HG02870 (cell line): ENCODE data around the gene ASB15.
A peak's percentile ranks its signal among the peaks of the same experiment; 100 is the strongest.

Experiments
- ATAC-seq: cut with Tn5 transposase; IDR thresholded peaks from one replicate; pipeline ENCODE4 v1.9.1; 2021; ENCODE audit warnings: mild to moderate bottlenecking, moderate library complexity; ENCODE audit not compliant: unreplicated experiment

ASB15 gene

GRCh38 chr7:123661765-123662164 lies 60.1 kb downstream of the ASB15 start:
- ATAC-seq, result no peak

DNA sequence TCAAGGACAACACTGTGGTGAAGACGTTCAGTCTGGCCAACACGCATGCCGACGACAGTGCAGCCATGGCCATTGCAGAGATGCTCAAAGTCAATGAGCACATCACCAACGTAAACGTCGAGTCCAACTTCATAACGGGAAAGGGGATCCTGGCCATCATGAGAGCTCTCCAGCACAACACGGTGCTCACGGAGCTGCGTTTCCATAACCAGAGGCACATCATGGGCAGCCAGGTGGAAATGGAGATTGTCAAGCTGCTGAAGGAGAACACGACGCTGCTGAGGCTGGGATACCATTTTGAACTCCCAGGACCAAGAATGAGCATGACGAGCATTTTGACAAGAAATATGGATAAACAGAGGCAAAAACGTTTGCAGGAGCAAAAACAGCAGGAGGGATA lies 60.7 kb downstream of the ASB15 start:
- ATAC-seq, result no peak

DNA sequence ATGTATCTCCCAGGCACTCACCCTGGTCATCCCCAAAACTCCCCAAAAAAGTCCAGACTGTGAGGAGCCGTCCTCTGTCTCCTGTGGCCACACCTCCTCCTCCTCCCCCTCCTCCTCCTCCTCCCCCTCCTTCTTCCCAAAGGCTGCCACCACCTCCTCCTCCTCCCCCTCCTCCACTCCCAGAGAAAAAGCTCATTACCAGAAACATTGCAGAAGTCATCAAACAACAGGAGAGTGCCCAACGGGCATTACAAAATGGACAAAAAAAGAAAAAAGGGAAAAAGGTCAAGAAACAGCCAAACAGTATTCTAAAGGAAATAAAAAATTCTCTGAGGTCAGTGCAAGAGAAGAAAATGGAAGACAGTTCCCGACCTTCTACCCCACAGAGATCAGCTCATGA lies 61.1 kb downstream of the ASB15 start:
- no peak for ATAC-seq

DNA sequence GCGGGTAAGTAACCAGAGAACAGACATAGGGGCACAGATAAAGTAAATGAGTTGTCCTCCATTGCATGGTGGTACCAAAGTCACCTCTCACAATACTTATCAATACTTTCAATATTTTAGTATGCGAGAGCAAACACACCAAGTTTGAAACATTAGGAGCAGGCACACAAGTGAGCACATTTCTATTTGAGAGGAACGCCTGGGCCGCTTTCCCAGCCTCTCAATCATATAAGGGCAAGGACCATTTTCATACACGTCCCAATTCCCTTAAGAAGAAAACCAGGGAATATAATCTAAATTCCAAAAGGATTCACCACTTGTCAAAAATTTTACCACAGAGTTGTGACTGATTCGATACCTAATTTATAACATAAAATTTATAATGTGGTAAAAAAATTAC lies 61.6 kb downstream of the ASB15 start:
- no peak for ATAC-seq

DNA sequence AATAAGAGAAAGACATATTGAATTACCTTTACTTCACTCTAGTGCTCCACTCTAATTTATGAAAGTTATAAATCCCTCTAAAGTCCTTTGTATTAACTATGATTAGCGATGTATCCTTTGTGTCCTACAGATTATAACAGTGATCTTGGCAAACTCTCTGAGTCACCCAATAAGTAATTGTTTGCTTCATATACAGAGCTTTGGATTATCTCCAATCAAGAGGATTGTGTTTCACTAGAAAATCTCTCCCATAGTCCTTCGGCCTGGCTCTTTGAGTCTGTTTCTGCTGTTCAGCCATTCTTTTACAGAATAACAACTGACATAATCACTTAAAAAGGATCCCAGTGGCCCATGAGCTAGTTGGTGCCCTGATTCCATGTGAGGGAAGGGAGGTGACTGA lies 63.5 kb downstream of the ASB15 start:
- ATAC-seq, result no peak

- ATAC-seq, result no peak
Observed at GRCh38 chr7:123665896-123666295, 64.3 kb downstream of the ASB15 start.

DNA sequence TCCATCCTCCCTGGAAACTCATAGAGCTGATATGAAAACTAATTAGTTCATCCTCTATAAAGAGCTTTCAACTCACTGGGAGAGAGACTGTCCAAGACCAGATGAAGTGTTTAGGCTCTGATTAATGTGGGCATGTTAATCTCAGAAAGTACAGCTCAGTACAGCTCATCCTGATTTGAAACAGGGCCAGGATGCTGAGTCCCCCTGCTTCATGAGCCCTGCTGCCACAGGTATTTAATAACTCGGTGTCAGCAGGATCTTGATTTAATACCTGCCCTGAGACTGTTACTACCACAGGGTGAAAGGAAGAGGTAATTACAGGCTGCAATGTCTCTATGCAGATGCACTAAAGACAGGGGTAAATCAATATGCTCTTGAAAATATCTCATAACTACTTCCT lies 64.9 kb downstream of the ASB15 start:
- ATAC-seq, result no peak

- ATAC-seq, result no peak
Observed at GRCh38 chr7:123669485-123669884, 67.9 kb downstream of the ASB15 start.

DNA sequence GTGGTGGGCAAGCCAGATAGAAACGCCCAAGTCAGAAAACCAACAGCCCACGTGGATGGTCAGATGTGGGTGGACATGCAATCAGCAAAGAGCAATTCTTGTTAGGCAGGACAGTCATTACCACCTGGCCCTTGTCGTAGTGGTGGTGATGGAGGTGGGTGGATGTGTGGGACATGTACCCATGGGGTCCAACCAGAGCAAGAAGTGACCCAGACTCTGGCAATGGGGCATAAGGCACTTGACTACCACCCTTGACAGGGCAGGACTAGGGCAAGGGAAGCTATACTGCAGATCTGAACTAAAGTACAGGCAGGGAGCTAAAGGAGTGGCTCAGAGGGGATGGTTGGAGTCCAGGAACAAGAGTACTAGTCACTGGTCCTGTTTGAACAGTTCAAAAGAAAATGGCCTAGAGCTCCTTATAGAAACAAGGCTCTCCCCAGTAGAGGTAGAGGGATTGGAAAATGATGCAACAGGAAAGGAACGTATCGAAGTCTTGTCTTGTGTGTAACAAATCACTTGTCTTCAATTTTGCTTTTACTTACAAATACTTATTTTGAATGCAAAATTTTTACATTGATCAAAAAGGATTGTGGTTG lies 71.6 kb downstream of the ASB15 start:
- ATAC-seq, result no peak

GRCh38 chr7:123673752-123674398 lies 72.3 kb downstream of the ASB15 start:
- no peak for ATAC-seq

- ATAC-seq, result no peak
Observed at GRCh38 chr7:123674399-123675180, 73.0 kb downstream of the ASB15 start.

DNA sequence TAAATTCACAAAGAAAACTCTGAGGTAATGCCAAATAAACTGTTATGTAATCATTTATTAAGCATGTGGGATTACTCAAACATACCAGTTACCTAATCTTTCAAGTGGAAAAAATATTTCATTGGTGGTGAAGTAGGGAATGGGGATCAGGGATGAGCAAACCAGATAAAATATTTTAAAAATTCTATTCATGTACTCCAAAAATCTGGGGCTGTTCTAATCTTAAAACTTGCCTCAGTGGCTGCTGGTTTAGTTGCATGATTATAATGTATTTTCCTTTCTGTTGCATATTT lies 73.5 kb downstream of the ASB15 start:
- no peak for ATAC-seq

- ATAC-seq, result no peak
Observed at GRCh38 chr7:123677061-123677715, 75.6 kb downstream of the ASB15 start.

- no peak for ATAC-seq
Observed at GRCh38 chr7:123679614-123680013, 78.0 kb downstream of the ASB15 start.

DNA sequence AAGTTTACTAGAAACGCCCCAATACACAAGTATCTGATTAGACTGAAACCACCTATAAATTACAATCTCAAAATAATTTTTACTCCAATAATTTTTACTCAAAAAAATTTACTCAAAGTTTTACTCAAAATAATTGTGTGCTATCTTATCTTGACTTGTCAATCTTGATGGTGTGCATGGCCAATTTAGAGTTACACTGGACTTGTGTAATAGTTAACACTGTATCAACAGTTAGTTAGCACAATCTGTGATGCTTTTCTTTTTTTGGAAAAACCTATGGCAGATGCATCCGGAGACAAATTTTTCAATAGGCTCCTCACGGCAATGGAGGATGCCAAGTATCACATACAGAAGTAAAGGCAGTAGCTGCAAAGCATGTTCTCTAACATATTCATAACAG lies 79.0 kb downstream of the ASB15 start:
- ATAC-seq, result no peak

- no peak for ATAC-seq
Observed at GRCh38 chr7:123681561-123681960, 79.9 kb downstream of the ASB15 start.

GRCh38 chr7:123682690-123683089 lies 81.1 kb downstream of the ASB15 start:
- peak; percentile 46 for ATAC-seq

DNA sequence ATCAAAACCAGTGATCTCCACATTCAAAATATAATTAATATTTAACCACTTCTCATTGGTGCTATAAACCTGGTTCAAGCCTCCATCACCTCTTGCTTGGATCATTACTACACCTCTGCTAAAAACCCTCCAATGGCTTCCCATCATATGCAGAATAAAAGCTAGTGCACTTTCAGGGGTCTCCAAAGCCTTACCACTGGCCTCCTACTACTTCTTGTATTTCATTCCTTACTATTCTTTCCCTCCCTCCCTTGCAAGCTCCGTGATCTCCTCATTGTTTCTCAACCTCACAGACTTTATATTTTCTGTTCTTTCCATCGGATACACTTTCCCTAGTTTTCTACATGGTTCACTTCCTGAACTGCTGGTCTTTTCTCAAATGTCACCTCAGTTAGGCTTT lies 85.5 kb downstream of the ASB15 start:
- ATAC-seq, result no peak

DNA sequence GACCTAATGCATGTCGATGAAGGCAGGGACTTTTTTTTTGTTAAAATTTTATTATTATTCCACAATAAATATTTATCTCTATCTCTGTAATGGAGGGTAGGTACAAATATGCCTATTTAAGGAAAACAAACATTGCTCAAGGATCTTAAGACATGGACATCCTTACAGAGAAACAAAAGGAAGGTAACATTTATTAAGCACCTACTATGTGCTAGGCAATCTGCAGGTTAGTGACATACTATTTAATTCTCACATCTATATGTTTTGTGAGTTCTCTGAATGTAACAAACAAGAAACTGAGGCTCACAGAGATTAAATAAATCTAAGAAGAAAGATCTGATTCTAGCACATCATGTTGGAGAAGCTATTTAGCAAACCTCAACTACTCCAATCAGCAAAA lies 86.1 kb downstream of the ASB15 start:
- ATAC-seq, result no peak
